Upper lobe of left lung (tissue), 6 donors: Measurements from ENCODE around the gene TRPM8. TPM values are rescaled to one million over a fixed set of nuclear protein-coding genes. Genes with fewer than 3 reads are reported as not detected.
A peak's percentile ranks its signal among the peaks of the same experiment; 100 is the strongest.
"Not testable (repeated sequence)": the region's sequence is repeated elsewhere in the genome, so short reads cannot be mapped to it uniquely, and the experiment has no call there.

Experiments used
- ATAC-seq, 2 donors: fragments of 200-7000 bp; cut with Tn5 transposase; one replicate each; pipeline ENCODE4 v1.9.1; 2022; ENCODE audit warnings: mild to moderate bottlenecking in 2 of 2, moderate library complexity in 2 of 2; ENCODE audit not compliant: low FRiP score in 2 of 2
- DNase-seq, 2 donors: peaks; one replicate each; pipeline ENCODE4 v3.0.0-alpha.2; 2019 to 2020
- H3K27ac ChIP-seq, 4 donors: fragments of 200-600 bp; sonication (generic); one replicate each; pipeline ENCODE4 v1.5.1; 2016 to 2019
- H3K27me3 ChIP-seq, 4 donors: fragments of 200-600 bp; sonication (generic); one replicate each; pipeline ENCODE4 v1.5.1; 2017 to 2019
- H3K36me3 ChIP-seq, 4 donors: fragments of 200-600 bp; sonication (generic); one replicate each; pipeline ENCODE4 v1.5.1; 2016 to 2019
- H3K4me1 ChIP-seq, 4 donors: fragments of 200-600 bp; sonication (generic); one replicate each; pipeline ENCODE4 v1.5.1; 2018 to 2019
- H3K4me3 ChIP-seq, 4 donors: fragments of 200-600 bp; sonication (generic); one replicate each; pipeline ENCODE4 v1.5.1; 2017 to 2019; ENCODE audit warnings: mild to moderate bottlenecking in 2 of 4, moderate library complexity in 1 of 4
- H3K9me3 ChIP-seq, 4 donors: fragments of 200-600 bp; sonication (generic); one replicate each; pipeline ENCODE4 v1.5.1; 2018 to 2019
- EP300 ChIP-seq, 4 donors: sonication (generic); formaldehyde crosslinking; IDR thresholded peaks; one replicate each; pipeline ENCODE4 v1.5.1; 2017; ENCODE audit warnings: antibody characterized with exemption in 4 of 4, control low read depth in 2 of 4
- POLR2A ChIP-seq, 4 donors: fragments of 450-650 bp; IDR thresholded peaks; one replicate each; pipeline ENCODE4 v1.5.1; 2016 to 2017; ENCODE audit warnings: antibody characterized with exemption in 4 of 4, mild to moderate bottlenecking in 2 of 4
- POLR2AphosphoS5 ChIP-seq, 2 donors: sonication (generic); formaldehyde crosslinking; IDR thresholded peaks; one replicate each; pipeline ENCODE4 v1.5.1; 2017; ENCODE audit warnings: antibody characterized with exemption in 2 of 2
- WGBS, 2 donors: methylation state at CpG; one replicate each; pipeline ENCODE4 v1.1.5; 2017 to 2018; 5-methylcytosine and 5-hydroxymethylcytosine counted together
- total RNA-seq, 6 donors: library from RNA; depleted of rRNA in 4 of 6; stranded (reverse); fragments of >200 nt in 4 of 6; gene quantifications; one replicate each; pipeline versions ENCODE4 v1.1.0 to v1.2.1, GENCODE V29; 2016 to 2021
- TF ChIP-seq, protein P1 (sequence below), 6 experiments: fragments of 450-650 bp in 4 of 6; fragments of 200-600 bp in 2 of 6; sonication (generic) in 2 of 6; IDR thresholded peaks; one replicate each; pipeline ENCODE4 v1.5.1; 2016 to 2019; ENCODE audit warnings: antibody characterized with exemption in 6 of 6
- donor health status: DM: no; HTN: no; CAD: no; lungs with moderate emphysema.
- donor health status: DM: no; HTN: yes; CAD: no; lungs with severe emphysema.

The TRPM8 gene
- total RNA-seq, 6 donors from 2014 or later: 0.17 to 0.30 TPM; not detected in 4

DNA sequence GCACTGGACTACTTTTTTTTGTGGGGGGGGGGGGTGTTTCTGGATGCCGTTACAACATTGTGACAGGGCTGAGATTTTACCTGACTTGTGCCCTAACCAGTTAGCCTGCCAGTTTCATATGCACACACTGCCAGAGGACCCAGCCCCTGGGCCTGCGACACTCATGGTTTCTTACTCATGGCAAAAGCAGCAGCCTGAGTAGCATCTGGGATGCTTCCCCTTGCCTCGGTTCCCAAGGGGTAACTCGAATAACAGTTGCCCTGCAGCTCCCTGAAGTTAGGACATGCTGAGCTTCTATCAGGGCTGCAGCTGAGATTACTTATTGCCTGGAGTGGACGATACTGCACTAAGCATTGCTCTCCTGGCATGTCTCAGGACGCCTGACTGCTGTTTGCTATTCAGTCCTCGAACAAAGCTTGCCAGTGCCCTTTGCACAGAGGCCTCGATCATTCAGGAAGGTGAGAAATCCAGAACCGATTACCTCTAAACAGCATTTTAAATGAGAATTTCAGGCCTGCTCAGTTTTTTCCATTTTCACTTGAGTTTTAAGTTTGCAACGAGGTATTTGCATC lies 47.9 kb downstream of the TRPM8 start:
- TF ChIP-seq, protein P1, sequence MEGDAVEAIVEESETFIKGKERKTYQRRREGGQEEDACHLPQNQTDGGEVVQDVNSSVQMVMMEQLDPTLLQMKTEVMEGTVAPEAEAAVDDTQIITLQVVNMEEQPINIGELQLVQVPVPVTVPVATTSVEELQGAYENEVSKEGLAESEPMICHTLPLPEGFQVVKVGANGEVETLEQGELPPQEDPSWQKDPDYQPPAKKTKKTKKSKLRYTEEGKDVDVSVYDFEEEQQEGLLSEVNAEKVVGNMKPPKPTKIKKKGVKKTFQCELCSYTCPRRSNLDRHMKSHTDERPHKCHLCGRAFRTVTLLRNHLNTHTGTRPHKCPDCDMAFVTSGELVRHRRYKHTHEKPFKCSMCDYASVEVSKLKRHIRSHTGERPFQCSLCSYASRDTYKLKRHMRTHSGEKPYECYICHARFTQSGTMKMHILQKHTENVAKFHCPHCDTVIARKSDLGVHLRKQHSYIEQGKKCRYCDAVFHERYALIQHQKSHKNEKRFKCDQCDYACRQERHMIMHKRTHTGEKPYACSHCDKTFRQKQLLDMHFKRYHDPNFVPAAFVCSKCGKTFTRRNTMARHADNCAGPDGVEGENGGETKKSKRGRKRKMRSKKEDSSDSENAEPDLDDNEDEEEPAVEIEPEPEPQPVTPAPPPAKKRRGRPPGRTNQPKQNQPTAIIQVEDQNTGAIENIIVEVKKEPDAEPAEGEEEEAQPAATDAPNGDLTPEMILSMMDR (IDR thresholded peaks at IDR 0.05): no peak
- TF ChIP-seq EP300 (IDR thresholded peaks at IDR 0.05) (no peak), POLR2AphosphoS5 (IDR thresholded peaks at IDR 0.05) (no peak), POLR2A (IDR thresholded peaks at IDR 0.05) (no peak)
- DNase-seq (no peak), ATAC-seq (no peak)
- Histone ChIP-seq H3K9me3 (no peaks in the 10 kb centered on the region), H3K4me1 (no peaks in the 10 kb centered on the region), H3K27me3 (no peaks in the 10 kb centered on the region), H3K4me3 (no peak overlapping the region), H3K36me3 (no peaks in the 10 kb centered on the region), H3K27ac (no peak overlapping the region)
- 73 to 81% methylated on average over 9 of the region's 10 CpGs for WGBS, 2 donors

DNA sequence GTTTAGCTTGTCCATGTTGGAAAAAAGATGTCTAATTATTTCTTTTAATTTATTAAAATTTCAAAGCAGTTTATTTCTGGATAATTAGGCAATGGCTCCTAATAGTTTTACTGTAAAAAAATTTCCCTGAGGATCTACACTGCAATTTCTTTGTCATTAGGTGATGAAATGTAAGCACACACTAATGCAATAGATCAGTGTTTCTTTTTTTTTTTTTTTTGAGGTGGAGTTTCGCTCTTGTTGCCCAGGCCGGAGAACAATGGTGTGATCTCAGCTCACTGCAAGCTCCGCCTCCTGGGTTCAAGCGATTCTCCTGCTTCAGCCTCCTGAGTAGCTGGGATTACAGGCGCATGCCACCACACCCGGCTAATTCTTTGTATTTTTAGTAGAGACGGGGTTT lies 48.5 kb downstream of the TRPM8 start:
- not testable (repeated sequence) for H3K36me3 ChIP-seq, ATAC-seq, H3K4me1 ChIP-seq, DNase-seq, H3K27ac ChIP-seq, H3K9me3 ChIP-seq, H3K4me3 ChIP-seq, H3K27me3 ChIP-seq
- WGBS, 2 donors: 83 to 89% methylated on average over 7 of the region's 7 CpGs

DNA sequence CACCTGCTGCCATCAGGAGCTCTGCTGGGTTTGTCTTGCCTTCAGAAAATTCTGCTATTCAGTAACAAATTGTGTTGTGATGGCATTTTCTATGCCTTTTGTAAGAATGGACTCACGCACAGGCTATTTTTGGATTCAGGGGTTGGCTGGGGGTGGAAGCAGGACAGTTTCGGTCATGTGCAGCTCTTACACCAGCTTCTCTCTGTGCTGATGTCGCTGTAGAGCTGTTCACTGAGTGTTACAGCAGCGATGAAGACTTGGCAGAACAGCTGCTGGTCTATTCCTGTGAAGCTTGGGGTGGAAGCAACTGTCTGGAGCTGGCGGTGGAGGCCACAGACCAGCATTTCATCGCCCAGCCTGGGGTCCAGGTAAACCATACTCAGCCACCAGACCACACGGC lies 49.2 kb downstream of the TRPM8 start:
- H3K27ac ChIP-seq: no peak overlapping the region
- DNase-seq: no peak
- H3K36me3 ChIP-seq: no peaks in the 10 kb centered on the region
- H3K4me3 ChIP-seq: no peak overlapping the region
- ATAC-seq: no peak
- TF ChIP-seq EP300 (IDR thresholded peaks at IDR 0.05): no peak
- TF ChIP-seq POLR2A (IDR thresholded peaks at IDR 0.05): no peak
- TF ChIP-seq, protein P1 (IDR thresholded peaks at IDR 0.05): no peak
- TF ChIP-seq POLR2AphosphoS5 (IDR thresholded peaks at IDR 0.05): no peak
- no peaks in the 10 kb centered on the region for H3K4me1 ChIP-seq
- H3K27me3 ChIP-seq: no peaks in the 10 kb centered on the region
- H3K9me3 ChIP-seq: no peaks in the 10 kb centered on the region
- WGBS, 2 donors: 86 to 89% methylated on average over 5 to 7 of the region's 7 CpGs

DNA sequence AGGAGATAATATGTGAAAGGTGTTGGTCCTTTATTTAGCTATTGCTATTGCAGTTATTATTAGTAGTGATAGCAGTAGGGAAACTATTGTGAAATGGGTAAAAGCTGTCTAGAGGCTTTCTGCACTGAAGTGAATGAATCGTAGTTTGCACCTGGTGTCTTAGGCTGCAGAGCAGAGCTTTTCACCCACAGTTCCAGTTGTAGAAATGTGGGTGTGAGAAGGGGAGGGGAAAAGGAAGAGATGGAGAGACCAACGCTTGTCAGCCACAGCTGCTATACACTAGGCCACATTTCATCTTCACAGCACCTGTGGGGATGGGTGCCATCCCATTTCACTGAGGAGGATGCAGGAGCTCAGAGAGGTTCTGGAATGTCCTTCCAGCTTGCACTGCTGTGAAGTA lies 50.0 kb downstream of the TRPM8 start:
- ATAC-seq: no peak
- DNase-seq: no peak
- Histone ChIP-seq H3K27ac (no peak overlapping the region), H3K4me1 (no peaks in the 10 kb centered on the region), H3K9me3 (no peaks in the 10 kb centered on the region), H3K36me3 (no peaks in the 10 kb centered on the region), H3K4me3 (no peak overlapping the region), H3K27me3 (no peaks in the 10 kb centered on the region)
- 86 to 87% methylated on average over 2 of the region's 2 CpGs for WGBS, 2 donors
- TF ChIP-seq, protein P1 (IDR thresholded peaks at IDR 0.05): no peak
- TF ChIP-seq EP300 (IDR thresholded peaks at IDR 0.05) (no peak), POLR2AphosphoS5 (IDR thresholded peaks at IDR 0.05) (no peak), POLR2A (IDR thresholded peaks at IDR 0.05) (no peak)

DNA sequence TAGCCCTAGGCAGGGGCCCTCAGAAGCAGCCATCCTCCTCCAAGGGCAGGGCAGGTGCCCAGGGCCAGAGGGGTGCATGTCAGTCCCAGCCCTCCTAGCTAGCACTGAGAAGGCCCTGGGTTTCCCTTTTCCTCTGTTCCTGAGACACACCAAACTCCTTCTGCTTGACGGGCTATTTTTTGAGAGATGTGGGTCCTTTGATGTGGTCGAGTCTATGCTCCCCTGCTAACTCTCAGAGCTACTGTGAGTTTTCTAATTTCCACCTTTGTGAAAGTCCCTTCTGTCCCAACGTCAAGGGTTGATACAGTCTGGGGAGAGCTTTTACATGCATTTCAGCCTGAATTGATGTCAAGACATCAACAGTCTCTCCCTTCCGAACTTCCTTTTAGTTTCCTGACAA lies 51.4 kb downstream of the TRPM8 start:
- no peak for TF ChIP-seq POLR2AphosphoS5 (IDR thresholded peaks at IDR 0.05)
- TF ChIP-seq POLR2A (IDR thresholded peaks at IDR 0.05): no peak
- TF ChIP-seq, protein P1 (IDR thresholded peaks at IDR 0.05): no peak
- TF ChIP-seq EP300 (IDR thresholded peaks at IDR 0.05): no peak
- no peak overlapping the region for H3K4me3 ChIP-seq
- peak in 1 of 2 donors; percentile 16 for ATAC-seq
- WGBS, 2 donors: 63 to 75% methylated on average over 4 of the region's 4 CpGs
- H3K36me3 ChIP-seq: no peaks in the 10 kb centered on the region
- DNase-seq: no peak
- H3K9me3 ChIP-seq: no peaks in the 10 kb centered on the region
- no peak overlapping the region for H3K27ac ChIP-seq
- H3K27me3 ChIP-seq: no peaks in the 10 kb centered on the region
- no peaks in the 10 kb centered on the region for H3K4me1 ChIP-seq

DNA sequence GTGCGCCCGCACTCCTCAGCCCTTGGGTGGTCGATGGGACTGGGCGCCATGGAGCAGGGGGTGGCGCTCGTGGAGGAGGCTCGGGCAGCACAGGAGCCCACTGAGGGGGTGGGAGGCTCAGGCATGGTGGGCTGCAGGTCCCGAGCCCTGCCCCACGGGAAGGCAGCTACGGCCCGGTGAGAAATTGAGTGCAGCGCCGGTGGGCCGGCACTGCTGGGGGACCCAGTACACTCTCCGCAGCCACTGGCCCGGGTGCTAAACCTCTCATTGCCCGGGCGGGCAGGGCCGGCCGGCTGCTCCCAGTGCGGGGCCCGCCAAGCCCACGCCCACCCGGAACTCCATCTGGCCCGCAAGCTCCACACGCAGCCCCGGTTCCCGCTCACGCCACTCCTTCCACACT lies 55.3 kb downstream of the TRPM8 start:
- peak in 1 of 2 donors; percentile 75 for DNase-seq
- not testable (repeated sequence) for H3K27me3 ChIP-seq, H3K9me3 ChIP-seq, ATAC-seq, H3K4me3 ChIP-seq, H3K27ac ChIP-seq, H3K4me1 ChIP-seq, H3K36me3 ChIP-seq
- 93 to 97% methylated on average over 9 to 19 of the region's 29 CpGs for WGBS, 2 donors
